NCI-H2227 treated with DMSO at 0.1 percent for 48 hours (cell line): ENCODE results near the gene RBP5.

Experiments
- DNase-seq: peaks from one replicate; lab custom pipeline; 2025; lab: John Stamatoyannopoulos, UW

The RBP5 gene

GRCh38 chr12:7145671-7146070 lies 17.0 kb upstream of the RBP5 start:
- no peak for DNase-seq

- DNase-seq: peak; percentile 5
Measured at GRCh38 chr12:7144414-7145120, 15.9 kb upstream of the RBP5 start.

- no peak for DNase-seq
Measured at GRCh38 chr12:7143564-7143963, 14.9 kb upstream of the RBP5 start.

GRCh38 chr12:7142809-7143465 lies 14.2 kb upstream of the RBP5 start:
- DNase-seq: no peak

- DNase-seq: no peak
Measured at GRCh38 chr12:7142056-7142644, 13.5 kb upstream of the RBP5 start.

GRCh38 chr12:7141351-7142005 lies 12.8 kb upstream of the RBP5 start:
- no peak for DNase-seq

- DNase-seq: no peak
Measured at GRCh38 chr12:7139200-7139599, 10.5 kb upstream of the RBP5 start.

- no peak for DNase-seq
Measured at GRCh38 chr12:7137908-7138307, 9.2 kb upstream of the RBP5 start.

- DNase-seq: no peak
Measured at GRCh38 chr12:7136676-7137075, 8.0 kb upstream of the RBP5 start.

- DNase-seq: no peak
Measured at GRCh38 chr12:7136071-7136470, 7.4 kb upstream of the RBP5 start.

- no peak for DNase-seq
Measured at GRCh38 chr12:7134396-7135166, 5.9 kb upstream of the RBP5 start.

GRCh38 chr12:7131502-7131866 lies 2.8 kb upstream of the RBP5 start:
- DNase-seq: no peak

- DNase-seq: peak; percentile 8
Measured at GRCh38 chr12:7130701-7131501, 2.2 kb upstream of the RBP5 start.

GRCh38 chr12:7129872-7130691 lies 1.4 kb upstream of the RBP5 start, which contains the start of gene CLSTN3:
TSS of gene CLSTN3 (plus strand) at chr12:7130371. CDS start at chr12:7130649, 278 bp downstream.
- peak; percentile 74 for DNase-seq

GRCh38 chr12:7129287-7129871 lies 690 bp upstream of the RBP5 start:
- DNase-seq: no peak

- no peak for DNase-seq
Measured at GRCh38 chr12:7127916-7128626, 618 bp downstream of the RBP5 start.

GRCh38 chr12:7125632-7126227 lies 3.0 kb downstream of the RBP5 start:
- DNase-seq: no peak

- DNase-seq: no peak
Measured at GRCh38 chr12:7123806-7124522, 4.7 kb downstream of the RBP5 start.
